ENCODE data around the gene TMEM204. TPM values are rescaled to one million over a fixed set of nuclear protein-coding genes. Genes with fewer than 3 reads are reported as not detected.

Gene TMEM204
- polyA plus RNA-seq, 3 donors, result 0.09 to 1.5 (median 1.3) TPM

GRCh38 chr16:1543085-1543896, 9.8 kb downstream of the TMEM204 start:
- H3K79me2 ChIP-seq (ENCODE audit: insufficient read depth, low read length), result no peaks in the 10 kb centered on the region
- no peaks in the 10 kb centered on the region for H3K9me3 Mint-ChIP-seq
- H3K4me3 ChIP-seq (replicated peaks in 1 of 3; ENCODE audit: low read depth in 2 of 3, low read length in 3 of 3), result peak overlapping the region in 1 of 3 experiments; percentile 54
- H3K36me3 ChIP-seq (replicated peaks in 1 of 2; ENCODE audit: control insufficient read depth in 1 of 2, insufficient read depth in 2 of 2, low read length in 2 of 2), result no peaks in the 10 kb centered on the region
- H2AFZ ChIP-seq (ENCODE audit: insufficient read depth, low read depth, low read length, poor library complexity, severe bottlenecking), result peak overlapping the region; percentile 71
- H3K27ac Mint-ChIP-seq, result peak overlapping the region; percentile 90 to 98 (median 95)
- peaks cover 41% of the 10 kb centered on the region for H3K4me1 Mint-ChIP-seq
- H3K27me3 Mint-ChIP-seq (ENCODE audit: low read depth in 3 of 3), result no peaks in the 10 kb centered on the region
- peaks cover 38 to 44% of the 10 kb centered on the region in 2 donors for H3K4me1 ChIP-seq (ENCODE audit: control insufficient read depth in 1 of 2, insufficient read depth in 2 of 2, low read length in 2 of 2)
- WGBS (ENCODE audit: insufficient coverage), result 16% methylated on average over 26 of the region's 30 CpGs
- H3K9ac ChIP-seq (ENCODE audit: insufficient read depth, low read length, poor library complexity, severe bottlenecking), result peak overlapping the region; percentile 49
- H3K9me3 ChIP-seq (replicated peaks in 1 of 2; ENCODE audit: control insufficient read depth in 1 of 2, insufficient read depth in 1 of 2, low read length in 2 of 2), result no peaks in the 10 kb centered on the region
- H3K27me3 ChIP-seq (ENCODE audit: control insufficient read depth in 2 of 2, insufficient read depth in 2 of 2, low read length in 2 of 2), result no peaks in the 10 kb centered on the region
- peak overlapping the region; percentile 50 for H3K4me2 ChIP-seq (replicated peaks; ENCODE audit: extremely low read depth, low read length, poor library complexity, severe bottlenecking)
- H3K27ac ChIP-seq (ENCODE audit: low read depth in 1 of 2, low read length in 2 of 2), result peak overlapping the region; percentile 85 to 89
- H4K20me1 ChIP-seq (ENCODE audit: insufficient read depth, low read length), result no peaks in the 10 kb centered on the region
- no peak for TF ChIP-seq CTCF (IDR thresholded peaks at IDR 0.05)
- peak; percentile 85 to 91 (median 85) for DNase-seq
- peaks cover 0 to 14% of the 10 kb centered on the region in 2 donors for H3K36me3 Mint-ChIP-seq
- peak overlapping the region; percentile 40 to 79 for H3K4me3 Mint-ChIP-seq
- intact Hi-C loops (cut with micrococcal nuclease), result loop anchor here in 1 of 2 donors (5.0 to 10.0 kb wide), 2 partner anchors 62 to 71 kb away; no protein-coding TSS in a partner anchor

DNA sequence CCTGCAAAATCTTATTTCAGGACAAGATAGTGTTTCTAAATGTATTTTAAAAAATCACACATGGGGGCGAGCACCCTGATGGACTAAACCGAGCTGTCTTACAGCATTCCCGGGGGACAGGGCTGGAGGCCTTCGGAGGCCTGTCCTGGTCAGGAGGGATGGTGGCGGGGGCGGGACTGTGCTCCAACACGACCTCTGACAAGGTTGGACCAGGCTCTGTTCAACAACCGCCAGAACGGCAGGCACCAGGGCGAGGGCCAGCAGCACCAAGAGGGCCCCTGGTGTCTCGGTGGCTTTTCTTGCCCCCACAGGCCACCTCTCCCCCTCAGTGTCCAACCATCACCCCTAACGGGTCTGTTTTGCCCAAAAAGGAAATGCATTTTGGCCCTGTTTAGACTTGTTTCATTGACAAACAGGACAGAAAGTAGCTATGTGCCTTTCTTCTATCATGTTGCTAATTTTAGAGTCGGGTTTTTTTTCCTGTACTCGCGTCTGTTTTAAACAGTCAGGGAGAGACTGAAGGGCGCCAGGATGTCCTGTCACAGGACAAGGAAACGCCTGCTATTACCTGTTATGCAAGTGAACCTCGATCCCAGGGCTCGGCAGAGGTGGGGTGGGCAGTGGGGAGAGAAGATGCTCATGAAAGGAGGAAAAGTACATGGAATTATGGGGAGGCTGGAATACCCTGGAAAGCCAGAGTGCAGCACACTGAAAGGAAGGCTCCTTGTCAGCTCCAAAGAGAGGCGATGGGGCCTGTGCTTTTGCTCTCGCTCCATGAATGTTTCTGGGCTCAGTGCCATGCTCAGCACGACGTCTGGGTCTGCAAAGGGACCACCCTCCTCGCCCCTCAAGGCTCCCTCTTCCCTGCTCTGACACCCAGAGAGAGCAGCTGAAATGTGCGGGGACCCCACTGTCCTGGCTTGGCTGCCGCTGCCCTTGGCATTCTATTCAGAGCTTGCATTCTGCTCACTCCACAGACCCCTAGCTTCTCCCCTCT, 11.9 kb downstream of the TMEM204 start:
- H3K9me3 Mint-ChIP-seq, result no peaks in the 10 kb centered on the region
- WGBS (ENCODE audit: insufficient coverage), result 39% methylated on average over 25 of the region's 26 CpGs
- Histone ChIP-seq H3K27ac (ENCODE audit: low read depth in 1 of 2, low read length in 2 of 2) (no peak overlapping the region), H3K79me2 (ENCODE audit: insufficient read depth, low read length) (no peaks in the 10 kb centered on the region), H4K20me1 (ENCODE audit: insufficient read depth, low read length) (no peaks in the 10 kb centered on the region), H3K36me3 (replicated peaks in 1 of 2; ENCODE audit: control insufficient read depth in 1 of 2, insufficient read depth in 2 of 2, low read length in 2 of 2) (no peaks in the 10 kb centered on the region), H2AFZ (ENCODE audit: insufficient read depth, low read depth, low read length, poor library complexity, severe bottlenecking) (peak overlapping the region; percentile 63), H3K9me3 (replicated peaks in 1 of 2; ENCODE audit: control insufficient read depth in 1 of 2, insufficient read depth in 1 of 2, low read length in 2 of 2) (no peaks in the 10 kb centered on the region), H3K4me1 (ENCODE audit: control insufficient read depth in 1 of 2, insufficient read depth in 2 of 2, low read length in 2 of 2) (peaks cover 38 to 44% of the 10 kb centered on the region in 2 donors), H3K4me3 (replicated peaks in 1 of 3; ENCODE audit: low read depth in 2 of 3, low read length in 3 of 3) (no peak overlapping the region), H3K4me2 (replicated peaks; ENCODE audit: extremely low read depth, low read length, poor library complexity, severe bottlenecking) (no peak overlapping the region), H3K9ac (ENCODE audit: insufficient read depth, low read length, poor library complexity, severe bottlenecking) (no peak overlapping the region), H3K27me3 (ENCODE audit: control insufficient read depth in 2 of 2, insufficient read depth in 2 of 2, low read length in 2 of 2) (no peaks in the 10 kb centered on the region)
- no peak for TF ChIP-seq CTCF (IDR thresholded peaks at IDR 0.05)
- intact Hi-C loops (cut with micrococcal nuclease), result loop anchor here in 1 of 2 donors (10.0 kb wide), 1 partner anchor 59 kb away; no protein-coding TSS in a partner anchor
- peaks cover 0 to 12% of the 10 kb centered on the region in 2 donors for H3K36me3 Mint-ChIP-seq
- H3K27ac Mint-ChIP-seq, result peak overlapping the region in 4 of 7 donors; percentile 30 to 96 (median 52)
- peaks cover 41% of the 10 kb centered on the region for H3K4me1 Mint-ChIP-seq
- DNase-seq, result no peak
- H3K4me3 Mint-ChIP-seq, result peak overlapping the region in 1 of 2 donors; percentile 59
- no peaks in the 10 kb centered on the region for H3K27me3 Mint-ChIP-seq (ENCODE audit: low read depth in 3 of 3)

Data from CD14-positive monocyte (primary cell).